Stimulated activated CD4-positive, alpha-beta T cell treated with anti-CD3 and anti-CD28 coated beads, Interleukin-12 subunit alpha, Interleukin-12 subunit beta, amount 100 ng/mL, for 4 hours (primary cell): ENCODE results near the gene ZC3H18.

Source experiments
- DNase-seq: peaks from one replicate; pipeline ENCODE4 v3.0.0-alpha.2; 2020

Gene ZC3H18

GRCh38 chr16:88610909-88611812 is 41.0 kb downstream of the ZC3H18 start:
- DNase-seq, result no peak

GRCh38 chr16:88613293-88613692 is 43.1 kb downstream of the ZC3H18 start:
- DNase-seq, result no peak

- no peak for DNase-seq
These were observed 44.0 kb downstream of the ZC3H18 start for GRCh38 chr16:88613911-88614817.

- DNase-seq, result no peak
These were observed 44.8 kb downstream of the ZC3H18 start for GRCh38 chr16:88614818-88615580.

GRCh38 chr16:88616320-88616719 is 46.1 kb downstream of the ZC3H18 start:
- DNase-seq, result no peak

- no peak for DNase-seq
These were observed 46.5 kb downstream of the ZC3H18 start for GRCh38 chr16:88616736-88617135.

GRCh38 chr16:88617268-88618031 is 47.2 kb downstream of the ZC3H18 start:
- no peak for DNase-seq

GRCh38 chr16:88618182-88618955 is 48.2 kb downstream of the ZC3H18 start:
- no peak for DNase-seq

- no peak for DNase-seq
These were observed 48.9 kb downstream of the ZC3H18 start for GRCh38 chr16:88618956-88619667.

GRCh38 chr16:88619859-88620815 is 49.9 kb downstream of the ZC3H18 start:
- DNase-seq, result no peak

- no peak for DNase-seq
These were observed 51.9 kb downstream of the ZC3H18 start for GRCh38 chr16:88622125-88622524.

GRCh38 chr16:88622866-88623265 is 52.7 kb downstream of the ZC3H18 start:
- no peak for DNase-seq

- no peak for DNase-seq
These were observed 53.7 kb downstream of the ZC3H18 start for GRCh38 chr16:88623858-88624257.

GRCh38 chr16:88624481-88624880 is 54.3 kb downstream of the ZC3H18 start:
- no peak for DNase-seq

- DNase-seq, result no peak
These were observed 54.9 kb downstream of the ZC3H18 start for GRCh38 chr16:88624977-88625576.

GRCh38 chr16:88626646-88627045 is 56.4 kb downstream of the ZC3H18 start:
- no peak for DNase-seq

- no peak for DNase-seq
These were observed 57.6 kb downstream of the ZC3H18 start for GRCh38 chr16:88627531-88628411.

GRCh38 chr16:88628512-88628974 is 58.3 kb downstream of the ZC3H18 start:
- no peak for DNase-seq
